ENCODE measurements around the gene HES7. TPM values are rescaled to one million over a fixed set of nuclear protein-coding genes. Genes with fewer than 3 reads are reported as not detected.
A peak's percentile ranks its signal among the peaks of the same experiment; 100 is the strongest.

Gene HES7
- total and polyA plus RNA-seq, 9 of the 15 experiments (the other 6 are each of a cell fraction or from before 2014, with no cell fraction given): 0.03 to 1.7 (median 0.14) TPM; not detected in 1

- peak; percentile 22; the same call in 1 of the 2 replicates for TF ChIP-seq ZBTB5 (IDR thresholded peaks at IDR 0.05)
- no peak for TF ChIP-seq SETDB1 (IDR thresholded peaks at IDR 0.05; ENCODE audit: low read length)
- peak; percentile 51; the same call in 1 of the 2 replicates for TF ChIP-seq NKRF (IDR thresholded peaks at IDR 0.05; ENCODE audit: borderline replicate concordance)
- TF ChIP-seq, protein P1, sequence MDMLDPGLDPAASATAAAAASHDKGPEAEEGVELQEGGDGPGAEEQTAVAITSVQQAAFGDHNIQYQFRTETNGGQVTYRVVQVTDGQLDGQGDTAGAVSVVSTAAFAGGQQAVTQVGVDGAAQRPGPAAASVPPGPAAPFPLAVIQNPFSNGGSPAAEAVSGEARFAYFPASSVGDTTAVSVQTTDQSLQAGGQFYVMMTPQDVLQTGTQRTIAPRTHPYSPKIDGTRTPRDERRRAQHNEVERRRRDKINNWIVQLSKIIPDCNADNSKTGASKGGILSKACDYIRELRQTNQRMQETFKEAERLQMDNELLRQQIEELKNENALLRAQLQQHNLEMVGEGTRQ (CRISPR knock-in tag; IDR thresholded peaks at IDR 0.05): no peak
- 0 out of 2 replicates have a peak, but pooled peaks have one; percentile 22 for TF ChIP-seq LARP7 (IDR thresholded peaks at IDR 0.05)
- TF ChIP-seq STAT5B (CRISPR knock-in tag; IDR thresholded peaks at IDR 0.05): no peak
- TF ChIP-seq, protein P2, sequence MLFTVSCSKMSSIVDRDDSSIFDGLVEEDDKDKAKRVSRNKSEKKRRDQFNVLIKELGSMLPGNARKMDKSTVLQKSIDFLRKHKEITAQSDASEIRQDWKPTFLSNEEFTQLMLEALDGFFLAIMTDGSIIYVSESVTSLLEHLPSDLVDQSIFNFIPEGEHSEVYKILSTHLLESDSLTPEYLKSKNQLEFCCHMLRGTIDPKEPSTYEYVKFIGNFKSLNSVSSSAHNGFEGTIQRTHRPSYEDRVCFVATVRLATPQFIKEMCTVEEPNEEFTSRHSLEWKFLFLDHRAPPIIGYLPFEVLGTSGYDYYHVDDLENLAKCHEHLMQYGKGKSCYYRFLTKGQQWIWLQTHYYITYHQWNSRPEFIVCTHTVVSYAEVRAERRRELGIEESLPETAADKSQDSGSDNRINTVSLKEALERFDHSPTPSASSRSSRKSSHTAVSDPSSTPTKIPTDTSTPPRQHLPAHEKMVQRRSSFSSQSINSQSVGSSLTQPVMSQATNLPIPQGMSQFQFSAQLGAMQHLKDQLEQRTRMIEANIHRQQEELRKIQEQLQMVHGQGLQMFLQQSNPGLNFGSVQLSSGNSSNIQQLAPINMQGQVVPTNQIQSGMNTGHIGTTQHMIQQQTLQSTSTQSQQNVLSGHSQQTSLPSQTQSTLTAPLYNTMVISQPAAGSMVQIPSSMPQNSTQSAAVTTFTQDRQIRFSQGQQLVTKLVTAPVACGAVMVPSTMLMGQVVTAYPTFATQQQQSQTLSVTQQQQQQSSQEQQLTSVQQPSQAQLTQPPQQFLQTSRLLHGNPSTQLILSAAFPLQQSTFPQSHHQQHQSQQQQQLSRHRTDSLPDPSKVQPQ (CRISPR knock-in tag; IDR thresholded peaks at IDR 0.05; ENCODE audit: borderline replicate concordance): no peak
- peak in 1 of 2 experiments; percentile 48; a peak in 1 of 4 replicates for TF ChIP-seq SIN3A (IDR thresholded peaks at IDR 0.05; ENCODE audit: borderline replicate concordance in 2 of 2, control insufficient read depth in 1 of 2, low read depth in 2 of 2, low read length in 2 of 2)
- peak; percentile 84 for TF ChIP-seq CREB1 (IDR thresholded peaks at IDR 0.05)
- peak; percentile 91 for TF ChIP-seq CREB1 (CRISPR knock-in tag; IDR thresholded peaks at IDR 0.05)
- no peak for TF ChIP-seq SREBF2 (CRISPR knock-in tag; IDR thresholded peaks at IDR 0.05)
- no peak for TF ChIP-seq ZNF217 (CRISPR knock-in tag; IDR thresholded peaks at IDR 0.05)
- TF ChIP-seq ZBTB43 (CRISPR knock-in tag; IDR thresholded peaks at IDR 0.05): no peak
- peak; percentile 41; the same call in 1 of the 2 replicates for TF ChIP-seq L3MBTL2 (IDR thresholded peaks at IDR 0.05)
- peak; percentile 88 for TF ChIP-seq TEAD4 (IDR thresholded peaks at IDR 0.05; ENCODE audit: low read length)
- peak; percentile 90 for TF ChIP-seq TEAD4 (CRISPR knock-in tag; IDR thresholded peaks at IDR 0.05; ENCODE audit: borderline replicate concordance)
- no peak for TF ChIP-seq BRD9 (IDR thresholded peaks at IDR 0.05; ENCODE audit: low read depth, partially characterized antibody)
- TF ChIP-seq ZSCAN32 (CRISPR knock-in tag; IDR thresholded peaks at IDR 0.05): no peak
Observed at GRCh38 chr17:8153957-8154607, 30.2 kb upstream of the HES7 start (continued).

Data from K562 (cell line).